22Rv1 (cell line): ENCODE results near the gene CD93.

Experiments
- CTCF ChIP-seq: fragments of 450-650 bp; IDR thresholded peaks from 2 replicates; pipeline ENCODE4 v1.5.1; 2017; ENCODE audit warnings: mild to moderate bottlenecking
- ZFX ChIP-seq: fragments of 450-650 bp; IDR thresholded peaks from 2 replicates; pipeline ENCODE4 v1.6.1; 2017; ENCODE audit warnings: antibody characterized with exemption, borderline replicate concordance

GRCh38 chr20:23128461-23129125 lies 42.5 kb upstream of the CD93 start:
- TF ChIP-seq CTCF (no peak), ZFX (no peak)
